ENCODE results near the gene CD28. TPM values are rescaled to one million over a fixed set of nuclear protein-coding genes. Genes with fewer than 3 reads are reported as not detected.

Gene CD28
- total RNA-seq, 1 donor from 2014 or later, result 0.77 TPM

DNA sequence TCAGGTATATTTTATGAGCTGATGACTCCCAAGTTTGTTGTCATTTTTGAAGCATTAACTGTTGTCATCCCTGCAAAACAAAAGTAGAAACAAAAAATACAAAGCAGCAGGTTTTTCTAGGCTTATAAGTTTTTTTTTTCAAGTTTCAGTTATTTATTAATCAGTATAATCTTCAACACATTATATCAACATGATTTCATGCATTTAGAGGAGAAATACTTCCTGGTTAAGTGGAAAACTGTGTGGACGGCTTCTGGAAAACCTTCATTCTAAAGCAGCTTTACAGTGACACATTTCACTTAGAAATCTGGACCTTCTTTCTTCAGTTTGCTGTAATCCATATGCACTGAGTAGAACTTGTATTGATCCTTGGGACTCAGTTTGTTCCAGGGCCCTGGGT lies 34.6 kb upstream of the CD28 start:
- Histone ChIP-seq H3K4me1 (peaks cover 15% of the 10 kb centered on the region), H3K27me3 (ENCODE audit: low read depth) (no peaks in the 10 kb centered on the region), H3K36me3 (no peaks in the 10 kb centered on the region), H3K27ac (replicated peaks) (no peak overlapping the region), H3K9me3 (replicated peaks) (no peaks in the 10 kb centered on the region), H3K4me3 (no peak overlapping the region)
- TF ChIP-seq CTCF (IDR thresholded peaks at IDR 0.05; ENCODE audit: borderline replicate concordance), result no peak
- intact Hi-C loops (cut with micrococcal nuclease), result no loop called here
- no peak for DNase-seq

- Histone ChIP-seq H3K4me1 (peaks cover 15% of the 10 kb centered on the region), H3K4me3 (no peak overlapping the region), H3K27me3 (ENCODE audit: low read depth) (no peaks in the 10 kb centered on the region), H3K36me3 (no peaks in the 10 kb centered on the region), H3K9me3 (replicated peaks) (no peaks in the 10 kb centered on the region), H3K27ac (replicated peaks) (no peak overlapping the region)
- intact Hi-C loops (cut with micrococcal nuclease), result no loop called here
- no peak for DNase-seq
- TF ChIP-seq CTCF (IDR thresholded peaks at IDR 0.05; ENCODE audit: borderline replicate concordance), result no peak
These were observed 33.6 kb upstream of the CD28 start for GRCh38 chr2:203672856-203673255.

DNA sequence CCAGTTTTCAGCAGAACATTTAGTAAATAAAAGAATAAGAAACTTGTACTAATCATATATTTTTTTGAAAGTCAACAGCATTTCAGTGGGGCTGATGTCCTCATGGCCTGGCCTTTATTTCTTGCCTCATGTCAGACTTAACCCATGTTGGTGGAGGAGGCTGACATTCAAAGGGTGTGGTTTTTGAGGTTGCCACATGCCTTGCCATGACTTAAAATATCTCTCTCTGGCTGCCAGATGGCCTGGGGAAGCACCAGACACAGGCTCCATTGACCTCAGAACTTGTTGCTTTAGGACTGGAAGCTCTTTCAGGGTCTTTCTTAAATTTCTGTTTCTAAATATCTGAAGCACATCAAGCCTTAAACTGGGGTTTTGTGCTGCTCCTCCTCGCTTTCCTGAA lies 32.5 kb upstream of the CD28 start:
- Histone ChIP-seq H3K9me3 (replicated peaks) (no peaks in the 10 kb centered on the region), H3K36me3 (no peaks in the 10 kb centered on the region), H3K4me1 (peaks cover 15% of the 10 kb centered on the region), H3K4me3 (no peak overlapping the region), H3K27ac (replicated peaks) (peak overlapping the region; percentile 69), H3K27me3 (ENCODE audit: low read depth) (no peaks in the 10 kb centered on the region)
- no peak for DNase-seq
- no peak for TF ChIP-seq CTCF (IDR thresholded peaks at IDR 0.05; ENCODE audit: borderline replicate concordance)
- intact Hi-C loops (cut with micrococcal nuclease), result no loop called here

DNA sequence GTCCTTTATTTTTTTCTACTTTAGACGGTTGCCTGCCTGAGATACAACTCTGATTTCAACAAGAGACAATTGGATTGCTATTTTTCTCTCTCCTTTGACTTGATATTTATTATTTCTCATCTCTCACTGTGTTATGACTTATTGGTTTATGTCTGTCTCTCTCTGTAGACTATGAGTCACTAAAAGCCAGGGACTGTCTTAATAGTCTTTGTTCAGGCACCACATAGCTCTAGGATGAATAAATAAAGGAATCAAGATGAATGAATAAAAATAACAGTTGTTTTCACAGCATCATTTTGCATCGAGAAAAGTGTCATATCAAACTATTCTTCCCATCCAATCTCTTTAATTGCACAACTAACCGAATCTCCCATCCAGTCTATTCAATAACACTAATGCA lies 31.4 kb upstream of the CD28 start:
- Histone ChIP-seq H3K27me3 (ENCODE audit: low read depth) (no peaks in the 10 kb centered on the region), H3K4me3 (no peak overlapping the region), H3K4me1 (peaks cover 15% of the 10 kb centered on the region), H3K9me3 (replicated peaks) (no peaks in the 10 kb centered on the region), H3K27ac (replicated peaks) (peak overlapping the region; percentile 69), H3K36me3 (no peaks in the 10 kb centered on the region)
- DNase-seq, result no peak
- TF ChIP-seq CTCF (IDR thresholded peaks at IDR 0.05; ENCODE audit: borderline replicate concordance), result no peak
- intact Hi-C loops (cut with micrococcal nuclease), result no loop called here

DNA sequence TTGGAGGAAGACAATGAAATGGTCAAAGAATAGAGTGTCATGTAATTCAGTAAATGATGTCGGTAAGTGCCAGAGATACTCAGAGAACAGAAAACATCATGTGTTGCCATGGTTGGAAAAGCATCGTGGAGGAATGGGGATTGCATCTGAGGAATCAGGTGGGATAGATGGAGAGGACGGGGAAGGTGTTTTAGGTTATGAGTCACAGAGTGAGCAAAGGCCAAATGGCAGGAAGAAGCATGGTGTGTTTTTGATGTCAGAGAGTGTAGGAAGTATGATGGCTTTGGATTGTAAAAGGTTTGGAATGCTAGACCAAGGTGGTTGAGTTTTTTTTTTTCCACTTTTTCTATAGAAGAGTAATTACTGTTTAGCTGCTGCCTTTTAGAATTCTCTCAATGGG lies 27.5 kb upstream of the CD28 start:
- Histone ChIP-seq H3K4me1 (peaks cover 48% of the 10 kb centered on the region), H3K27ac (replicated peaks) (no peak overlapping the region), H3K27me3 (ENCODE audit: low read depth) (no peaks in the 10 kb centered on the region), H3K36me3 (no peaks in the 10 kb centered on the region), H3K9me3 (replicated peaks) (no peaks in the 10 kb centered on the region), H3K4me3 (no peak overlapping the region)
- intact Hi-C loops (cut with micrococcal nuclease), result no loop called here
- DNase-seq, result no peak
- no peak for TF ChIP-seq CTCF (IDR thresholded peaks at IDR 0.05; ENCODE audit: borderline replicate concordance)

DNA sequence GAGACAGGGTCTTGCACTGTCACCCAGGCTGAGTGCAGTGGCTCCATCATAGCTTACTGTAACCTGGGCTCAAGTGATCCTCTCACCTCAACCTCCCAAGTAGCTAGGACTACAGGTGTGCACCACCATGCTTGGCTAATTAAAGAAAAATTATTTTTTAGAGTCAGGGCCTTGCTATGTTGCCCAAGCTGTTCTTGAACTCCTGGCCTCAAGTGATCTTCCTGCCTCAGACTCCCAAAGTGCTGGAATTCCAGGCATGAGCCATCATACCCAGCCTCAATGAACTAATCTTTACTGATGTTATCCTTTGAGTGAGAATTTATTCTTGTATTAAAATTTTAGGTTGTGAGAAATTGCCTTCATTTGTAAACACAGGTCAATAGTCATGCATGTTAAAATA lies 27.0 kb upstream of the CD28 start:
- H3K27me3 ChIP-seq (ENCODE audit: low read depth), result no peaks in the 10 kb centered on the region
- H3K36me3 ChIP-seq, result no peaks in the 10 kb centered on the region
- DNase-seq, result no peak
- TF ChIP-seq CTCF (IDR thresholded peaks at IDR 0.05; ENCODE audit: borderline replicate concordance), result no peak
- H3K4me3 ChIP-seq, result no peak overlapping the region
- no peaks in the 10 kb centered on the region for H3K9me3 ChIP-seq (replicated peaks)
- H3K27ac ChIP-seq (replicated peaks), result no peak overlapping the region
- intact Hi-C loops (cut with micrococcal nuclease), result no loop called here
- peaks cover 50% of the 10 kb centered on the region for H3K4me1 ChIP-seq
